Mucosa of stomach (tissue), 1 donor: ENCODE measurements around the gene ST8SIA1.

Source experiments
- H3K27me3 ChIP-seq: one replicate; pipeline ENCODE4 v1.7.0; 2013; ENCODE audit warnings: mild to moderate bottlenecking, low read length; ENCODE audit not compliant: control insufficient read depth, insufficient read depth
- H3K36me3 ChIP-seq: one replicate; pipeline ENCODE4 v1.7.0; 2013; ENCODE audit warnings: low read length; ENCODE audit not compliant: control insufficient read depth, insufficient read depth
- H3K4me1 ChIP-seq: one replicate; pipeline ENCODE4 v1.7.0; 2013; ENCODE audit warnings: mild to moderate bottlenecking, low read length; ENCODE audit not compliant: control insufficient read depth, insufficient read depth
- H3K4me3 ChIP-seq: one replicate; pipeline ENCODE4 v1.7.0; 2013; ENCODE audit warnings: low read length
- H3K9ac ChIP-seq: one replicate; pipeline ENCODE4 v1.7.0; 2013; ENCODE audit warnings: mild to moderate bottlenecking, low read length, moderate library complexity
- H3K9me3 ChIP-seq: one replicate; pipeline ENCODE4 v1.7.0; 2013; ENCODE audit warnings: mild to moderate bottlenecking, low read length, moderate library complexity; ENCODE audit not compliant: control insufficient read depth
- donor health status: Pancreatic carcinoma.

ST8SIA1 gene

GRCh38 chr12:22252057-22252456 is 82.5 kb downstream of the ST8SIA1 start:
- H3K9me3 ChIP-seq = no peaks in the 10 kb centered on the region
- H3K27me3 ChIP-seq = no peaks in the 10 kb centered on the region
- H3K4me1 ChIP-seq = no peaks in the 10 kb centered on the region
- no peak overlapping the region for H3K9ac ChIP-seq
- H3K4me3 ChIP-seq = no peak overlapping the region
- no peaks in the 10 kb centered on the region for H3K36me3 ChIP-seq

- Histone ChIP-seq H3K4me3 (no peak overlapping the region), H3K9ac (no peak overlapping the region), H3K4me1 (no peaks in the 10 kb centered on the region), H3K36me3 (no peaks in the 10 kb centered on the region), H3K9me3 (no peaks in the 10 kb centered on the region), H3K27me3 (no peaks in the 10 kb centered on the region)
Measured at GRCh38 chr12:22250762-22251161, 83.7 kb downstream of the ST8SIA1 start.

- Histone ChIP-seq H3K9me3 (no peaks in the 10 kb centered on the region), H3K27me3 (no peaks in the 10 kb centered on the region), H3K4me3 (no peak overlapping the region), H3K9ac (no peak overlapping the region), H3K4me1 (no peaks in the 10 kb centered on the region), H3K36me3 (no peaks in the 10 kb centered on the region)
Measured at GRCh38 chr12:22248571-22249115, 85.9 kb downstream of the ST8SIA1 start.

- Histone ChIP-seq H3K9ac (no peak overlapping the region), H3K27me3 (no peaks in the 10 kb centered on the region), H3K4me1 (no peaks in the 10 kb centered on the region), H3K36me3 (no peaks in the 10 kb centered on the region), H3K4me3 (no peak overlapping the region), H3K9me3 (no peaks in the 10 kb centered on the region)
Measured at GRCh38 chr12:22248121-22248520, 86.4 kb downstream of the ST8SIA1 start.

GRCh38 chr12:22246217-22246846 is 88.2 kb downstream of the ST8SIA1 start:
- Histone ChIP-seq H3K9me3 (no peaks in the 10 kb centered on the region), H3K27me3 (no peaks in the 10 kb centered on the region), H3K36me3 (no peaks in the 10 kb centered on the region), H3K4me3 (no peak overlapping the region), H3K9ac (no peak overlapping the region), H3K4me1 (no peaks in the 10 kb centered on the region)

GRCh38 chr12:22242726-22243125 is 91.8 kb downstream of the ST8SIA1 start:
- H3K27me3 ChIP-seq = no peaks in the 10 kb centered on the region
- H3K4me3 ChIP-seq = no peak overlapping the region
- no peaks in the 10 kb centered on the region for H3K4me1 ChIP-seq
- no peak overlapping the region for H3K9ac ChIP-seq
- no peaks in the 10 kb centered on the region for H3K36me3 ChIP-seq
- no peaks in the 10 kb centered on the region for H3K9me3 ChIP-seq

- Histone ChIP-seq H3K4me3 (no peak overlapping the region), H3K9ac (no peak overlapping the region), H3K27me3 (no peaks in the 10 kb centered on the region), H3K4me1 (no peaks in the 10 kb centered on the region), H3K36me3 (no peaks in the 10 kb centered on the region), H3K9me3 (no peaks in the 10 kb centered on the region)
Measured at GRCh38 chr12:22238211-22238610, 96.3 kb downstream of the ST8SIA1 start.

GRCh38 chr12:22234561-22234960 is 99.9 kb downstream of the ST8SIA1 start:
- Histone ChIP-seq H3K4me3 (no peak overlapping the region), H3K9ac (no peak overlapping the region), H3K36me3 (no peaks in the 10 kb centered on the region), H3K27me3 (no peaks in the 10 kb centered on the region), H3K4me1 (no peaks in the 10 kb centered on the region), H3K9me3 (no peaks in the 10 kb centered on the region)

- H3K27me3 ChIP-seq = no peaks in the 10 kb centered on the region
- H3K4me1 ChIP-seq = no peaks in the 10 kb centered on the region
- no peaks in the 10 kb centered on the region for H3K36me3 ChIP-seq
- H3K9me3 ChIP-seq = no peaks in the 10 kb centered on the region
- no peak overlapping the region for H3K4me3 ChIP-seq
- H3K9ac ChIP-seq = no peak overlapping the region
Measured at GRCh38 chr12:22231836-22232235, 102.7 kb downstream of the ST8SIA1 start.

- Histone ChIP-seq H3K27me3 (no peaks in the 10 kb centered on the region), H3K4me1 (no peaks in the 10 kb centered on the region), H3K9me3 (no peaks in the 10 kb centered on the region), H3K9ac (no peak overlapping the region), H3K4me3 (no peak overlapping the region), H3K36me3 (no peaks in the 10 kb centered on the region)
Measured at GRCh38 chr12:22231078-22231477, 103.4 kb downstream of the ST8SIA1 start.

- H3K36me3 ChIP-seq = no peaks in the 10 kb centered on the region
- H3K4me1 ChIP-seq = no peaks in the 10 kb centered on the region
- no peaks in the 10 kb centered on the region for H3K9me3 ChIP-seq
- no peak overlapping the region for H3K4me3 ChIP-seq
- H3K27me3 ChIP-seq = no peaks in the 10 kb centered on the region
- no peak overlapping the region for H3K9ac ChIP-seq
Measured at GRCh38 chr12:22230280-22230794, 104.2 kb downstream of the ST8SIA1 start.

- no peak overlapping the region for H3K4me3 ChIP-seq
- H3K27me3 ChIP-seq = no peaks in the 10 kb centered on the region
- no peaks in the 10 kb centered on the region for H3K4me1 ChIP-seq
- no peak overlapping the region for H3K9ac ChIP-seq
- no peaks in the 10 kb centered on the region for H3K9me3 ChIP-seq
- H3K36me3 ChIP-seq = no peaks in the 10 kb centered on the region
Measured at GRCh38 chr12:22229652-22230279, 104.7 kb downstream of the ST8SIA1 start.
